ENCODE results near the gene CNN2. TPM values are rescaled to one million over a fixed set of nuclear protein-coding genes. Genes with fewer than 3 reads are reported as not detected.

The CNN2 gene
- total and polyA plus RNA-seq, 2 donors (not counting 1 experiment from before 2014, with no cell fraction given), result 198 to 301 TPM

DNA sequence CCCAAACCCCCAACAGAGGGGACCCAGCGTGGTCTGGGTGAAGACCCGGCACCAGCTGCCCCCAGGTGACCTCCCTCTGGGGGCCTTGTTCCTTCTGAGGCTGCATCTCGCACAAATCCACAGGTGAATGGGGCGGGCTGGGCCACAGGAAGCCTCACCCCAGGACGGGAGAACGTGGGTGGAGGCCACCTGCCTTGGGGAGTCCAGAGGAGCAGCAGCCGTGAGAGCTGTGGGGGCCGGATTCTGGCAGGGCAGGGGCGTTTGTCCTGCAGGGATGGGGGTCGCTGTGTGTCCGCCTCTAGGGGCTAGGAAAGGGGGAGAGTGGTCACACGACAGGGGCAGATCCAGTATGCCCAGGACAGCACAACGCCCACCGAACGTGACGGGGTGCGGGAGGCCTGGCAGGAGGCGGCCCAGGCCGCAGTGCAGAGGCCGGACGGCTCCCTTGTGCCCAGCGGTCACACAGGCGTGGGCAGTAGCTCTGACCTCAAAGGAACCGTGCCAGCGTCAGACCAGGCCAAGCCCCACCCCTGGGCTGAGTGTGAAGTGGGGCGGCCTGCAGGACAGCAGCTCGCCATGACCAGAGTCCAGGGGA is 62.1 kb downstream of the CNN2 start:
- peak overlapping the region; percentile 14 for H3K9ac ChIP-seq (ENCODE audit: low read length)
- WGBS (ENCODE audit: insufficient coverage), result 73% methylated on average over 25 of the region's 27 CpGs
- H3K79me2 ChIP-seq (ENCODE audit: control insufficient read depth, insufficient read depth, low read length), result peaks cover 28% of the 10 kb centered on the region
- intact Hi-C loops (cut with micrococcal nuclease), result loop anchor here (2.0 kb wide), 1 partner anchor 20 kb away; no protein-coding TSS in a partner anchor
- POLR2A ChIA-PET, result interaction anchor here (0.6 to 8.4 kb wide), 8 partner anchors 8 to 181 kb away, joined by 3 to 97 read pairs (median 8); partner anchors contain the start of genes ABCA7, ARHGAP45 and GPX4
- H3K27ac Mint-ChIP-seq, result peak overlapping the region; percentile 91
- peak overlapping the region in 1 of 5 experiments; percentile 8 for H3K4me3 ChIP-seq (ENCODE audit: control extremely low read depth in 1 of 5, extremely low read depth in 1 of 5, insufficient read depth in 1 of 5, low read depth in 2 of 5, low read length in 4 of 5)
- H3K4me3 Mint-ChIP-seq, result peak overlapping the region; percentile 19
- H3K9me3 Mint-ChIP-seq (ENCODE audit: insufficient read depth), result no peaks in the 10 kb centered on the region
- H3K27me3 Mint-ChIP-seq, result no peaks in the 10 kb centered on the region
- CTCF ChIA-PET, result interaction anchor here (1.0 to 5.6 kb wide), 9 partner anchors 12 to 169 kb away, joined by 3 to 49 read pairs (median 4); partner anchors contain the start of genes ARHGAP45 and CNN2
- peak overlapping the region; percentile 29 to 82 for H3K27ac ChIP-seq (ENCODE audit: low read length in 2 of 2)
- H3K4me2 ChIP-seq (replicated peaks; ENCODE audit: low read depth, low read length, poor library complexity, severe bottlenecking), result peak overlapping the region; percentile 69
- no peaks in the 10 kb centered on the region for H3K27me3 ChIP-seq (replicated peaks in 1 of 4; ENCODE audit: control extremely low read depth in 1 of 4, control insufficient read depth in 3 of 4, insufficient read depth in 4 of 4, low read length in 3 of 4)
- H2AFZ ChIP-seq (ENCODE audit: insufficient read depth, low read depth, low read length, poor library complexity, severe bottlenecking), result no peak overlapping the region
- peaks cover 39% of the 10 kb centered on the region for H3K4me1 Mint-ChIP-seq
- H3K36me3 ChIP-seq (replicated peaks in 1 of 2; ENCODE audit: control extremely low read depth in 1 of 2, control insufficient read depth in 1 of 2, extremely low read depth in 1 of 2, insufficient read depth in 2 of 2, low read length in 1 of 2), result peaks cover 0 to 76% of the 10 kb centered on the region in 2 experiments
- H4K20me1 ChIP-seq (ENCODE audit: control insufficient read depth, insufficient read depth, low read length, poor library complexity, severe bottlenecking), result peaks cover 89% of the 10 kb centered on the region
- ATAC-seq (ENCODE audit: low read depth) (peak; percentile 3), DNase-seq (peak; percentile 51)
- TF ChIP-seq, protein P1, sequence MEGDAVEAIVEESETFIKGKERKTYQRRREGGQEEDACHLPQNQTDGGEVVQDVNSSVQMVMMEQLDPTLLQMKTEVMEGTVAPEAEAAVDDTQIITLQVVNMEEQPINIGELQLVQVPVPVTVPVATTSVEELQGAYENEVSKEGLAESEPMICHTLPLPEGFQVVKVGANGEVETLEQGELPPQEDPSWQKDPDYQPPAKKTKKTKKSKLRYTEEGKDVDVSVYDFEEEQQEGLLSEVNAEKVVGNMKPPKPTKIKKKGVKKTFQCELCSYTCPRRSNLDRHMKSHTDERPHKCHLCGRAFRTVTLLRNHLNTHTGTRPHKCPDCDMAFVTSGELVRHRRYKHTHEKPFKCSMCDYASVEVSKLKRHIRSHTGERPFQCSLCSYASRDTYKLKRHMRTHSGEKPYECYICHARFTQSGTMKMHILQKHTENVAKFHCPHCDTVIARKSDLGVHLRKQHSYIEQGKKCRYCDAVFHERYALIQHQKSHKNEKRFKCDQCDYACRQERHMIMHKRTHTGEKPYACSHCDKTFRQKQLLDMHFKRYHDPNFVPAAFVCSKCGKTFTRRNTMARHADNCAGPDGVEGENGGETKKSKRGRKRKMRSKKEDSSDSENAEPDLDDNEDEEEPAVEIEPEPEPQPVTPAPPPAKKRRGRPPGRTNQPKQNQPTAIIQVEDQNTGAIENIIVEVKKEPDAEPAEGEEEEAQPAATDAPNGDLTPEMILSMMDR (IDR thresholded peaks at IDR 0.05), result no peak
- peaks cover 29 to 37% of the 10 kb centered on the region in 2 donors for H3K4me1 ChIP-seq (ENCODE audit: control insufficient read depth in 2 of 2, insufficient read depth in 2 of 2, low read length in 2 of 2)
- H3K9me3 ChIP-seq (ENCODE audit: control extremely low read depth in 1 of 3, control insufficient read depth in 2 of 3, insufficient read depth in 1 of 3, low read length in 2 of 3), result no peaks in the 10 kb centered on the region

Small RNAs within 50 kb of the gene (small RNA-seq; reads per million reads assigned to genes)
- 9.3 reads per million, percentile 82 among the genes with 10 or more reads in this experiment for gene RNU6-2 (ENCODE audit: insufficient read length, low read depth, low replicate concordance)

Other genes starting within 250 kb of the CNN2 start
- gene PTBP1, start 229.2 kb upstream of the CNN2 start, total RNA-seq, result 304 and 309 TPM in 2 replicates
- 137 and 154 TPM in 2 replicates for gene PTBP1, start 229.2 kb upstream of the CNN2 start, polyA plus RNA-seq
- not detected in 2 replicates for gene PLPPR3, start 204.7 kb upstream of the CNN2 start, total RNA-seq
- gene PLPPR3, start 204.7 kb upstream of the CNN2 start, polyA plus RNA-seq, result not detected in 2 replicates
- 0.44 and 0.70 TPM in 2 replicates for gene AZU1, start 198.8 kb upstream of the CNN2 start, total RNA-seq
- gene AZU1, start 198.8 kb upstream of the CNN2 start, polyA plus RNA-seq, result 0.13 and 0.59 TPM in 2 replicates
- not detected in 2 replicates for gene PRTN3, start 185.6 kb upstream of the CNN2 start, total RNA-seq
- gene PRTN3, start 185.6 kb upstream of the CNN2 start, polyA plus RNA-seq, result not detected in 2 replicates
- not detected in 2 replicates for gene ELANE, start 174.3 kb upstream of the CNN2 start, total RNA-seq
- gene ELANE, start 174.3 kb upstream of the CNN2 start, polyA plus RNA-seq, result 0.18 TPM in 1 of 2 replicates, not detected in the other
- 0.79 and 0.87 TPM in 2 replicates for gene CFD, start 166.9 kb upstream of the CNN2 start, total RNA-seq
- 2.9 and 6.6 TPM in 2 replicates for gene CFD, start 166.9 kb upstream of the CNN2 start, polyA plus RNA-seq
- gene MED16, start 133.4 kb upstream of the CNN2 start, total RNA-seq, result 85.0 and 88.6 TPM in 2 replicates
- gene MED16, start 133.4 kb upstream of the CNN2 start, polyA plus RNA-seq, result 60.3 and 85.3 TPM in 2 replicates
- gene RNU6-9, start 133.1 kb upstream of the CNN2 start, total RNA-seq, result not detected in 2 replicates
- not detected in 2 replicates for gene RNU6-9, start 133.1 kb upstream of the CNN2 start, polyA plus RNA-seq
- 165 and 176 TPM in 2 replicates for gene R3HDM4, start 113.4 kb upstream of the CNN2 start, total RNA-seq
- 168 and 185 TPM in 2 replicates for gene R3HDM4, start 113.4 kb upstream of the CNN2 start, polyA plus RNA-seq
- gene KISS1R, start 109.3 kb upstream of the CNN2 start, total RNA-seq, result 0.56 and 0.79 TPM in 2 replicates
- gene KISS1R, start 109.3 kb upstream of the CNN2 start, polyA plus RNA-seq, result 0.55 and 1.3 TPM in 2 replicates
- gene ARID3A, start 100.6 kb upstream of the CNN2 start, total RNA-seq, result 60.5 and 66.7 TPM in 2 replicates
- 16.5 and 22.9 TPM in 2 replicates for gene ARID3A, start 100.6 kb upstream of the CNN2 start, polyA plus RNA-seq
- 50.5 and 60.5 TPM in 2 replicates for gene WDR18, start 42.3 kb upstream of the CNN2 start, total RNA-seq
- gene WDR18, start 42.3 kb upstream of the CNN2 start, polyA plus RNA-seq, result 29.6 and 48.5 TPM in 2 replicates
- gene GRIN3B, start 26.2 kb upstream of the CNN2 start, total RNA-seq, result 0.10 and 0.42 TPM in 2 replicates
- 0.07 and 0.10 TPM in 2 replicates for gene GRIN3B, start 26.2 kb upstream of the CNN2 start, polyA plus RNA-seq
- gene TMEM259, start 5.5 kb upstream of the CNN2 start, total RNA-seq, result 373 and 377 TPM in 2 replicates
- 607 and 730 TPM in 2 replicates for gene TMEM259, start 5.5 kb upstream of the CNN2 start, polyA plus RNA-seq
- gene RNU6-2, start 5.1 kb upstream of the CNN2 start, total RNA-seq, result not detected in 2 replicates
- gene RNU6-2, start 5.1 kb upstream of the CNN2 start, polyA plus RNA-seq, result not detected in 2 replicates
- gene ABCA7, start 13.5 kb downstream of the CNN2 start, total RNA-seq, result 192 and 206 TPM in 2 replicates
- gene ABCA7, start 13.5 kb downstream of the CNN2 start, polyA plus RNA-seq, result 281 and 425 TPM in 2 replicates
- gene ARHGAP45, start 40.6 kb downstream of the CNN2 start, total RNA-seq, result 490 and 523 TPM in 2 replicates
- gene ARHGAP45, start 40.6 kb downstream of the CNN2 start, polyA plus RNA-seq, result 488 and 579 TPM in 2 replicates
- 103 and 106 TPM in 2 replicates for gene POLR2E, start 68.8 kb downstream of the CNN2 start, total RNA-seq
- gene POLR2E, start 68.8 kb downstream of the CNN2 start, polyA plus RNA-seq, result 84.5 and 121 TPM in 2 replicates
- 202 and 213 TPM in 2 replicates for gene GPX4, start 77.4 kb downstream of the CNN2 start, total RNA-seq
- gene GPX4, start 77.4 kb downstream of the CNN2 start, polyA plus RNA-seq, result 303 and 317 TPM in 2 replicates
- 83.3 and 85.9 TPM in 2 replicates for gene SBNO2, start 147.7 kb downstream of the CNN2 start, total RNA-seq
- 42.8 and 47.3 TPM in 2 replicates for gene SBNO2, start 147.7 kb downstream of the CNN2 start, polyA plus RNA-seq
- 89.9 and 91.8 TPM in 2 replicates for gene STK11, start 179.2 kb downstream of the CNN2 start, total RNA-seq
- gene STK11, start 179.2 kb downstream of the CNN2 start, polyA plus RNA-seq, result 82.9 and 87.9 TPM in 2 replicates
- 0.12 TPM in 1 of 2 replicates, not detected in the other for gene CBARP, start 211.4 kb downstream of the CNN2 start, total RNA-seq
- gene CBARP, start 211.4 kb downstream of the CNN2 start, polyA plus RNA-seq, result not detected in 2 replicates
- gene ATP5F1D, start 215.1 kb downstream of the CNN2 start, total RNA-seq, result 131 and 150 TPM in 2 replicates
- gene ATP5F1D, start 215.1 kb downstream of the CNN2 start, polyA plus RNA-seq, result 145 and 166 TPM in 2 replicates
- 97.8 and 98.5 TPM in 2 replicates for gene MIDN, start 222.0 kb downstream of the CNN2 start, total RNA-seq
- gene MIDN, start 222.0 kb downstream of the CNN2 start, polyA plus RNA-seq, result 120 and 156 TPM in 2 replicates
- 643 and 648 TPM in 2 replicates for gene CIRBP, start 242.7 kb downstream of the CNN2 start, total RNA-seq
- 1,164 and 1,418 TPM in 2 replicates for gene CIRBP, start 242.7 kb downstream of the CNN2 start, polyA plus RNA-seq
- 34.5 and 41.1 TPM in 2 replicates for gene FAM174C, start 248.9 kb downstream of the CNN2 start, total RNA-seq
- gene FAM174C, start 248.9 kb downstream of the CNN2 start, polyA plus RNA-seq, result 45.1 and 70.6 TPM in 2 replicates

Measured in B cell (primary cell).